CD14-positive monocyte (primary cell): ENCODE measurements around the gene SCUBE1. TPM values are rescaled to one million over a fixed set of nuclear protein-coding genes. Genes with fewer than 3 reads are reported as not detected.

Experiments
- DNase-seq, 3 donors: peaks; one replicate each; pipeline ENCODE4 v3.0.0-alpha.2; 2011 to 2022
- H2AFZ ChIP-seq: 2 replicates; pipeline ENCODE4 v1.6.0; 2012; ENCODE audit warnings: mild to moderate bottlenecking, low read depth, low read length, inconsistent platforms; ENCODE audit not compliant: insufficient read depth, poor library complexity, severe bottlenecking
- H3K27ac ChIP-seq, 2 donors: 1 replicate in 1 of 2; 2 replicates in 1 of 2; pipeline ENCODE4 v1.5.1; 2012 to 2013; ENCODE audit warnings: low read length in 2 of 2, control low read depth in 1 of 2, inconsistent platforms in 1 of 2, low read depth in 1 of 2, mild to moderate bottlenecking in 1 of 2
- H3K27me3 ChIP-seq, 2 donors: one replicate each; pipeline versions ENCODE4 v1.6.0 to v1.6.1; 2011 to 2013; ENCODE audit warnings: low read length in 2 of 2; ENCODE audit not compliant: control insufficient read depth in 2 of 2, insufficient read depth in 2 of 2
- H3K36me3 ChIP-seq, 2 donors: replicated peaks in 1 of 2; 1 replicate in 1 of 2; 2 replicates in 1 of 2; pipeline versions ENCODE4 v1.5.1 to v1.6.1; 2012 to 2013; ENCODE audit warnings: low read length in 2 of 2, control low read depth in 1 of 2, inconsistent platforms in 1 of 2, mild to moderate bottlenecking in 1 of 2; ENCODE audit not compliant: insufficient read depth in 2 of 2, control insufficient read depth in 1 of 2
- H3K4me1 ChIP-seq, 2 donors: 1 replicate in 1 of 2; 2 replicates in 1 of 2; pipeline versions ENCODE4 v1.5.1 to v1.6.1; 2012 to 2013; ENCODE audit warnings: low read length in 2 of 2, control low read depth in 1 of 2, inconsistent platforms in 1 of 2, mild to moderate bottlenecking in 1 of 2, moderate library complexity in 1 of 2; ENCODE audit not compliant: insufficient read depth in 2 of 2, control insufficient read depth in 1 of 2
- H3K4me2 ChIP-seq: replicated peaks from 2 replicates; pipeline ENCODE3; 2012; ENCODE audit warnings: low read length, moderate library complexity, mild to moderate bottlenecking; ENCODE audit not compliant: poor library complexity, severe bottlenecking; ENCODE audit errors: extremely low read depth
- H3K4me3 ChIP-seq, 3 experiments: fragments of 200-600 bp in 1 of 3; sonication (generic) in 1 of 3; replicated peaks in 1 of 3; 1 replicate in 2 of 3; 2 replicates in 1 of 3; pipeline ENCODE4 v1.5.1; 2011 to 2013; ENCODE audit warnings: low read length in 3 of 3, mild to moderate bottlenecking in 3 of 3, control low read depth in 2 of 3, low read depth in 2 of 3, inconsistent platforms in 1 of 3, moderate library complexity in 1 of 3
- H3K79me2 ChIP-seq: 2 replicates; pipeline ENCODE4 v1.6.0; 2012; ENCODE audit warnings: mild to moderate bottlenecking, control low read depth, inconsistent platforms, low read length, moderate library complexity; ENCODE audit not compliant: insufficient read depth
- H3K9ac ChIP-seq: 2 replicates; pipeline ENCODE4 v1.6.0; 2017; ENCODE audit warnings: low read length, mild to moderate bottlenecking; ENCODE audit not compliant: insufficient read depth, poor library complexity, severe bottlenecking
- H3K9me3 ChIP-seq, 2 donors: replicated peaks in 1 of 2; 1 replicate in 1 of 2; 2 replicates in 1 of 2; pipeline versions ENCODE4 v1.5.1 to v1.6.1; 2012 to 2013; ENCODE audit warnings: low read length in 2 of 2, control low read depth in 1 of 2; ENCODE audit not compliant: control insufficient read depth in 1 of 2, insufficient read depth in 1 of 2
- H4K20me1 ChIP-seq: 2 replicates; pipeline ENCODE4 v1.6.0; 2012; ENCODE audit warnings: mild to moderate bottlenecking, low read length, control low read depth, moderate library complexity; ENCODE audit not compliant: insufficient read depth
- H3K27ac Mint-ChIP-seq, 7 donors: one replicate each; pipeline ENCODE4 v1.8.0; 2020; ENCODE audit warnings: mild to moderate bottlenecking in 7 of 7, mixed read lengths in 7 of 7, moderate library complexity in 6 of 7, inconsistent platforms in 2 of 7
- H3K27me3 Mint-ChIP-seq, 3 donors: one replicate each; pipeline ENCODE4 v1.8.0; 2021 to 2022; ENCODE audit warnings: low read depth in 3 of 3, mild to moderate bottlenecking in 3 of 3, mixed read lengths in 3 of 3, moderate library complexity in 3 of 3, inconsistent platforms in 1 of 3
- H3K36me3 Mint-ChIP-seq, 2 donors: one replicate each; pipeline ENCODE4 v1.8.0; 2020; ENCODE audit warnings: mixed read lengths in 2 of 2, inconsistent platforms in 1 of 2, mild to moderate bottlenecking in 1 of 2
- H3K4me1 Mint-ChIP-seq: one replicate; pipeline ENCODE4 v1.8.0; 2020; ENCODE audit warnings: mild to moderate bottlenecking, mixed read lengths
- H3K4me3 Mint-ChIP-seq, 2 donors: one replicate each; pipeline ENCODE4 v1.8.0; 2020; ENCODE audit warnings: mild to moderate bottlenecking in 2 of 2, mixed read lengths in 2 of 2, moderate library complexity in 1 of 2
- H3K9me3 Mint-ChIP-seq, 7 donors: one replicate each; pipeline ENCODE4 v1.8.0; 2020 to 2022; ENCODE audit warnings: mixed read lengths in 7 of 7, mild to moderate bottlenecking in 6 of 7, moderate library complexity in 6 of 7, inconsistent platforms in 2 of 7
- WGBS: methylation state at CpG from one replicate; pipeline ENCODE4 v1.1.5; 2013; ENCODE audit warnings: missing lambda C conversion rate; ENCODE audit not compliant: insufficient coverage; 5-methylcytosine and 5-hydroxymethylcytosine counted together
- intact Hi-C, 2 donors: fragments of 100-400 bp; cut with micrococcal nuclease; formaldehyde crosslinking; loops; one replicate each; pipeline versions ENCODE4 v1.15.0 to v1.15.1; 2023
- polyA plus RNA-seq, 3 donors: library from polyadenylated mRNA; depleted of rRNA in 1 of 3; unstranded in 2 of 3; stranded (reverse) in 1 of 3; fragments of 300-500 nt in 2 of 3; fragments of >200 nt in 1 of 3; fragmentation: Illumina TruSeq in 2 of 3; gene quantifications; 1 replicate in 2 of 3; 2 replicates in 1 of 3; pipeline ENCODE4 v1.2.3, GENCODE V29; 2012 to 2021
- TF ChIP-seq, protein P1 (sequence below): fragments of 200-600 bp; IDR thresholded peaks from one replicate; pipeline ENCODE4 v1.8.0; 2022; ENCODE audit warnings: antibody characterized with exemption, mild to moderate bottlenecking

SCUBE1 gene
- polyA plus RNA-seq, 3 donors: 0.20 to 0.32 (median 0.26) TPM

DNA sequence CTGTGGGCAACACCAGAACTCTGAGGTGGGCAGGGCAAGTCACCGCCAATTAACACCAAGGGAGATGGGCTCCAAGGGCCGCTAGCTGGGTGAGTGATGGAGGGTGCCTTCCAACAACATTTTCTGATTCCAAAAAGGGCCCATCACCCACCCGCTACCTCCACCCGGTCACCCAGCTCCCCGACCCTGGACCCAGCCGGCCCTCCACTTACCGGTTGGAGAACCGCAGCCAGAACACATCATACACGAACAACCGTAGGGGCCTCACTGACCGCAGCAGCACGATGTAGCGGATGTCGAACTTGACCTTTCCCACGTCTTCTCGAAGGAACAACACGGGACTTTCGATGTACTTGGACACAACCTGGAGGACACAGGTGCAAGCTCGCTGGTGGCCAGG lies 171.0 kb downstream of the SCUBE1 start:
- Mint-ChIP-seq H3K4me3 (no peak overlapping the region), H3K36me3 (peaks cover 58 to 89% of the 10 kb centered on the region in 2 donors), H3K27me3 (peaks cover 0 to 2% (median 0%) of the 10 kb centered on the region in 3 donors), H3K27ac (no peak overlapping the region), H3K9me3 (no peaks in the 10 kb centered on the region), H3K4me1 (no peaks in the 10 kb centered on the region)
- TF ChIP-seq, protein P1, sequence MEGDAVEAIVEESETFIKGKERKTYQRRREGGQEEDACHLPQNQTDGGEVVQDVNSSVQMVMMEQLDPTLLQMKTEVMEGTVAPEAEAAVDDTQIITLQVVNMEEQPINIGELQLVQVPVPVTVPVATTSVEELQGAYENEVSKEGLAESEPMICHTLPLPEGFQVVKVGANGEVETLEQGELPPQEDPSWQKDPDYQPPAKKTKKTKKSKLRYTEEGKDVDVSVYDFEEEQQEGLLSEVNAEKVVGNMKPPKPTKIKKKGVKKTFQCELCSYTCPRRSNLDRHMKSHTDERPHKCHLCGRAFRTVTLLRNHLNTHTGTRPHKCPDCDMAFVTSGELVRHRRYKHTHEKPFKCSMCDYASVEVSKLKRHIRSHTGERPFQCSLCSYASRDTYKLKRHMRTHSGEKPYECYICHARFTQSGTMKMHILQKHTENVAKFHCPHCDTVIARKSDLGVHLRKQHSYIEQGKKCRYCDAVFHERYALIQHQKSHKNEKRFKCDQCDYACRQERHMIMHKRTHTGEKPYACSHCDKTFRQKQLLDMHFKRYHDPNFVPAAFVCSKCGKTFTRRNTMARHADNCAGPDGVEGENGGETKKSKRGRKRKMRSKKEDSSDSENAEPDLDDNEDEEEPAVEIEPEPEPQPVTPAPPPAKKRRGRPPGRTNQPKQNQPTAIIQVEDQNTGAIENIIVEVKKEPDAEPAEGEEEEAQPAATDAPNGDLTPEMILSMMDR: no peak
- H3K4me1 ChIP-seq: no peaks in the 10 kb centered on the region
- 98% methylated on average over 16 of the region's 19 CpGs for WGBS
- H3K9ac ChIP-seq: no peak overlapping the region
- DNase-seq: no peak
- intact Hi-C loops: no loop called here
- H3K27me3 ChIP-seq: no peaks in the 10 kb centered on the region
- peaks cover 61 to 90% of the 10 kb centered on the region in 2 donors for H3K36me3 ChIP-seq
- no peaks in the 10 kb centered on the region for H3K9me3 ChIP-seq
- H3K79me2 ChIP-seq: no peaks in the 10 kb centered on the region
- H3K4me2 ChIP-seq: no peak overlapping the region
- H3K4me3 ChIP-seq: no peak overlapping the region
- no peak overlapping the region for H3K27ac ChIP-seq
- H2AFZ ChIP-seq: no peak overlapping the region
- H4K20me1 ChIP-seq: peaks cover 3% of the 10 kb centered on the region

DNA sequence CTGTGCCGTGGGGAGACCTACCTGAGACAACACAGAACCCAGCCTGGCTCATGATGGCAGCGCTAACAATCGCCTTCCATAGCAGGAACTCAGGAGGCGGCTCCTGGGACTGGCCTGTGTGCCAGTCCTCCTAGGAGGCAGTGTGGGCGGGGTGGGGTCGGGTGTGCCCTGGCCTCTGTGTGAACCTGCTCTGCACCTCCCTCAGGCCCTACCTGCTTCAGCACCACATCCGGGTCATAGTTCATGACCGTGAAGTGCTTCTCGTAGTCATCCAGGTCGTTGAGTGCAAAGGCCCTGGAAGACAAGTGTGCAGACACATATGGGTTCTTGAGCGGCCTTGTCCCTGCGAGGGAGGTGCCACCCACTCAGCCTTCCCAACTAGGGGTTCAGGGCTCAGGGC lies 171.6 kb downstream of the SCUBE1 start:
- Histone ChIP-seq H3K9ac (no peak overlapping the region), H3K4me1 (no peaks in the 10 kb centered on the region), H3K27me3 (no peaks in the 10 kb centered on the region), H3K36me3 (peaks cover 59 to 90% of the 10 kb centered on the region in 2 donors), H3K4me3 (no peak overlapping the region), H3K79me2 (no peaks in the 10 kb centered on the region), H3K9me3 (no peaks in the 10 kb centered on the region), H3K27ac (no peak overlapping the region), H4K20me1 (peaks cover 3% of the 10 kb centered on the region), H2AFZ (no peak overlapping the region), H3K4me2 (no peak overlapping the region)
- Mint-ChIP-seq H3K36me3 (peaks cover 61 to 92% of the 10 kb centered on the region in 2 donors), H3K27ac (no peak overlapping the region), H3K4me1 (no peaks in the 10 kb centered on the region), H3K27me3 (peaks cover 0 to 2% (median 0%) of the 10 kb centered on the region in 3 donors), H3K9me3 (no peaks in the 10 kb centered on the region), H3K4me3 (no peak overlapping the region)
- intact Hi-C loops: no loop called here
- WGBS: 93% methylated on average over 8 of the region's 12 CpGs
- TF ChIP-seq, protein P1: no peak
- DNase-seq: no peak
